Spleen (tissue), 11 donors: Measurements from ENCODE around the gene OR8G5. TPM values are rescaled to one million over a fixed set of nuclear protein-coding genes. Genes with fewer than 3 reads are reported as not detected.

Source experiments
- DNase-seq: peaks from one replicate; pipeline ENCODE4 v3.0.0-alpha.2; 2020
- H3K27ac ChIP-seq, 8 donors: fragments of 200-600 bp; sonication (generic) in 7 of 8; 1 replicate in 4 of 8; 2 replicates in 4 of 8; pipeline versions ENCODE4 v1.5.0 to v1.8.0; 2016 to 2021; ENCODE audit warnings: inconsistent platforms in 4 of 8, mild to moderate bottlenecking in 4 of 8, moderate library complexity in 1 of 8
- H3K27me3 ChIP-seq, 7 donors: fragments of 200-600 bp; sonication (generic) in 6 of 7; replicated peaks in 1 of 7; 1 replicate in 4 of 7; 2 replicates in 3 of 7; pipeline versions ENCODE4 v1.5.0 to v1.8.0; 2016 to 2021; ENCODE audit warnings: inconsistent platforms in 3 of 7, mild to moderate bottlenecking in 1 of 7
- H3K36me3 ChIP-seq, 6 donors: fragments of 200-600 bp; sonication (generic) in 5 of 6; 1 replicate in 4 of 6; 2 replicates in 2 of 6; pipeline versions ENCODE4 v1.5.0 to v1.8.0; 2016 to 2021; ENCODE audit warnings: inconsistent platforms in 2 of 6
- H3K4me1 ChIP-seq, 6 donors: fragments of 200-600 bp; sonication (generic) in 5 of 6; 1 replicate in 3 of 6; 2 replicates in 3 of 6; pipeline versions ENCODE4 v1.5.0 to v1.8.0; 2016 to 2021; ENCODE audit warnings: inconsistent platforms in 3 of 6
- H3K4me3 ChIP-seq, 8 donors: fragments of 200-600 bp; sonication (generic) in 7 of 8; 1 replicate in 4 of 8; 2 replicates in 4 of 8; pipeline versions ENCODE4 v1.5.0 to v1.8.0; 2016 to 2021; ENCODE audit warnings: inconsistent platforms in 4 of 8, mild to moderate bottlenecking in 4 of 8, moderate library complexity in 2 of 8
- H3K9me3 ChIP-seq, 8 donors: fragments of 200-600 bp; sonication (generic) in 7 of 8; 1 replicate in 4 of 8; 2 replicates in 4 of 8; pipeline versions ENCODE4 v1.5.0 to v1.8.0; 2016 to 2021; ENCODE audit warnings: inconsistent platforms in 4 of 8
- POLR2A ChIP-seq, 3 donors: fragments of 450-650 bp; IDR thresholded peaks; one replicate each; pipeline ENCODE4 v1.5.1; 2017; ENCODE audit warnings: antibody characterized with exemption in 3 of 3, mild to moderate bottlenecking in 1 of 3
- POLR2AphosphoS5 ChIP-seq, 3 donors: sonication (generic); formaldehyde crosslinking; IDR thresholded peaks; one replicate each; pipeline ENCODE4 v1.5.1; 2017; ENCODE audit warnings: antibody characterized with exemption in 3 of 3
- WGBS, 5 donors: extraction: QIAGEN DNeasy Blood & Tissue Kit in 3 of 5; methylation state at CpG; one replicate each; pipeline versions ENCODE4 v1.1.5 to v1.1.7; 2013 to 2018; 5-methylcytosine and 5-hydroxymethylcytosine counted together
- intact Hi-C: fragments of 100-400 bp; cut with DNase I; formaldehyde crosslinking; loops from one replicate; pipeline ENCODE4 v1.15.0; 2023; ENCODE audit warnings: low total_unique reads
- polyA plus RNA-seq, 3 donors: library from polyadenylated mRNA; stranded (reverse); fragments of 200-250 nt; gene quantifications; one replicate each; pipeline ENCODE4 v1.2.1, GENCODE V29; 2013
- total RNA-seq, 7 donors: library from RNA; depleted of rRNA in 3 of 7; stranded (reverse); fragments of >200 nt in 3 of 7; fragmentation: NEBNext Ultra II Directional in 4 of 7; extraction: Animal tissue kit (Norgen Biotek cat#: 25700) in 4 of 7; gene quantifications; one replicate each; pipeline versions ENCODE4 v1.1.0 to v1.2.1, GENCODE V29; 2016 to 2021
- TF ChIP-seq, protein P1 (sequence below), 11 experiments: fragments of 200-600 bp in 7 of 11; fragments of 450-650 bp in 4 of 11; sonication (generic) in 4 of 11; IDR thresholded peaks in 8 of 11; conservative IDR thresholded peaks in 3 of 11; 1 replicate in 7 of 11; 2 replicates in 4 of 11; pipeline versions ENCODE4 v1.4.0 to v1.8.0; 2016 to 2021; ENCODE audit warnings: antibody characterized with exemption in 11 of 11, inconsistent platforms in 4 of 11, mild to moderate bottlenecking in 1 of 11
- donor health status: healthy with polysubstance abuse.
- donor health status: DM: no; HTN: no; CAD: no; lungs with moderate emphysema.
- donor health status: DM: no; HTN: no; CAD: no.
- donor health status: Bipolar disorder and iron deficiency.
- donor health status: healthy.
- donor health status: DM: no; HTN: no; CAD: no.
- donor health status: DM: yes; HTN: yes; CAD: no.

Gene OR8G5
- total and polyA plus RNA-seq, 10 donors, result not detected

DNA sequence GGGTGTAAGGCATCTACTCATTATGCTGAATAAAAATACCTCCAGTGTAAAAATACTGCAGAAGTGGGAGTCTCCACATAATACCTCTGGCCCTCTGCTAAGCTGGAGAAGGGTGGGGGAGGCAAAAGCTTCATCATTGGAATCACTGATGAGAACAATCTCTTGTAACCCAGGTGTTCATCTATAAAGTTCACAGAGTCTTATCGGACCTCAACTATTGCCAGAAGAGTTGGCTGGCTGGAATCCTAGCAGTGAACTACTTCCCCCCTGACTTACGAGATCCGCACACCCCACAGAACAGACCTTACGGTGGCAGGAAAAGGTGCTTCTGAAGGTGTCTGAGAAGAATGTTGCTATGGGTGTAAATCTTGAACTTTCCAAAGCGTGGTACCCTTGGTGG lies 55.1 kb downstream of the OR8G5 start:
- intact Hi-C loops, result no loop called here
- Histone ChIP-seq H3K4me1 (no peaks in the 10 kb centered on the region), H3K9me3 (no peaks in the 10 kb centered on the region), H3K36me3 (no peaks in the 10 kb centered on the region), H3K27ac (no peak overlapping the region), H3K4me3 (no peak overlapping the region), H3K27me3 (no peaks in the 10 kb centered on the region)
- WGBS, 5 donors, result 77 to 85% (median 84%) methylated on average over 5 of the region's 5 CpGs
- DNase-seq, result no peak
- TF ChIP-seq POLR2AphosphoS5 (IDR thresholded peaks at IDR 0.05), result no peak
- TF ChIP-seq, protein P1, sequence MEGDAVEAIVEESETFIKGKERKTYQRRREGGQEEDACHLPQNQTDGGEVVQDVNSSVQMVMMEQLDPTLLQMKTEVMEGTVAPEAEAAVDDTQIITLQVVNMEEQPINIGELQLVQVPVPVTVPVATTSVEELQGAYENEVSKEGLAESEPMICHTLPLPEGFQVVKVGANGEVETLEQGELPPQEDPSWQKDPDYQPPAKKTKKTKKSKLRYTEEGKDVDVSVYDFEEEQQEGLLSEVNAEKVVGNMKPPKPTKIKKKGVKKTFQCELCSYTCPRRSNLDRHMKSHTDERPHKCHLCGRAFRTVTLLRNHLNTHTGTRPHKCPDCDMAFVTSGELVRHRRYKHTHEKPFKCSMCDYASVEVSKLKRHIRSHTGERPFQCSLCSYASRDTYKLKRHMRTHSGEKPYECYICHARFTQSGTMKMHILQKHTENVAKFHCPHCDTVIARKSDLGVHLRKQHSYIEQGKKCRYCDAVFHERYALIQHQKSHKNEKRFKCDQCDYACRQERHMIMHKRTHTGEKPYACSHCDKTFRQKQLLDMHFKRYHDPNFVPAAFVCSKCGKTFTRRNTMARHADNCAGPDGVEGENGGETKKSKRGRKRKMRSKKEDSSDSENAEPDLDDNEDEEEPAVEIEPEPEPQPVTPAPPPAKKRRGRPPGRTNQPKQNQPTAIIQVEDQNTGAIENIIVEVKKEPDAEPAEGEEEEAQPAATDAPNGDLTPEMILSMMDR (IDR thresholded peaks at IDR 0.05 in 8 of 11, conservative IDR thresholded peaks at IDR 0.05 in 3 of 11), result no peak
- TF ChIP-seq POLR2A (IDR thresholded peaks at IDR 0.05), result no peak

DNA sequence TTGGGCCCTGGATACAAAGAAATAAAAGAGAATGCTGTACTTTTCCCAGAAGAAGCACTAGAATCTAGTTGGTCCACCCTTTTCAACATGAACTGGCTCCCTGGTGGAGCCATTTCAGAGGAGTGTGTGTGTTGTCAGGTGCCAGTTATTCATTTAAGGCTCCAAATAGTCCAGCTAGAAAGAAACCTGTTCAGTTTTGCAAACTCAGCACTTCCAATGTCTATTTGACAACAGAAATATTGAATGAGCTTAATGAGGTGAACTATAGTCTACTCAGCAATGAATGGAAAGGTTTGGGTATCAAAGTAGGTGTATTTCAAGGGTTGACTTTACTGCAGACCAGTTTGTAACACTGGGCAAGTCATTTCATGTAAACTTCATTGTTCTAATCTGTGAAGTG lies 55.5 kb downstream of the OR8G5 start:
- no peaks in the 10 kb centered on the region for H3K9me3 ChIP-seq
- H3K4me3 ChIP-seq, result no peak overlapping the region
- no peaks in the 10 kb centered on the region for H3K36me3 ChIP-seq
- no peaks in the 10 kb centered on the region for H3K4me1 ChIP-seq
- intact Hi-C loops, result no loop called here
- no peak for TF ChIP-seq POLR2AphosphoS5 (IDR thresholded peaks at IDR 0.05)
- TF ChIP-seq POLR2A (IDR thresholded peaks at IDR 0.05), result no peak
- TF ChIP-seq, protein P1 (IDR thresholded peaks at IDR 0.05 in 8 of 11, conservative IDR thresholded peaks at IDR 0.05 in 3 of 11), result no peak
- DNase-seq, result no peak
- H3K27me3 ChIP-seq, result no peaks in the 10 kb centered on the region
- H3K27ac ChIP-seq, result no peak overlapping the region

DNA sequence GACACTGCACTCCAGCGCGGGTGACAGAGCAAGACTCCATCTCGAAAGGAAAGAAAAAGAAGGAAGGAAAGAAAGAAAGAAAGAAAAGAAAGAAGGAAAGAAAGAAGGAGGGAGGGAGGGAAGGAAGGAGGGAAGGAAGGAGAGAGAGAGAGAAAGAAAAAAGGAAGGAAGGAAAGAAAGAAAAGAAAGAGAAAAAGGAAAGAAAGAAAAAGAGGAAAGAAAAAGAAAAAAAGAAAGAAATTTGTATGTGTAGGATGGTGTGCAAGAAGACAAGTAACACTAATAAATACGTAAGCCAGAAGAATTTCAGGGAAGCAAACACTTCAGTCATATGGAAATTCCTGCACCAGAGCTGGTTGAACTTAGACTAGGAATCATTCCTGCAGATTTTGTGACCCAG lies 57.0 kb downstream of the OR8G5 start:
- Histone ChIP-seq H3K4me3 (no peak overlapping the region), H3K27me3 (no peaks in the 10 kb centered on the region), H3K36me3 (no peaks in the 10 kb centered on the region), H3K27ac (no peak overlapping the region), H3K9me3 (no peaks in the 10 kb centered on the region), H3K4me1 (no peaks in the 10 kb centered on the region)
- TF ChIP-seq POLR2A (IDR thresholded peaks at IDR 0.05) (no peak), POLR2AphosphoS5 (IDR thresholded peaks at IDR 0.05) (no peak)
- TF ChIP-seq, protein P1 (IDR thresholded peaks at IDR 0.05 in 8 of 11, conservative IDR thresholded peaks at IDR 0.05 in 3 of 11), result no peak
- no peak for DNase-seq
- intact Hi-C loops, result no loop called here
- WGBS, 5 donors, result 74 to 94% (median 88%) methylated on average over 4 of the region's 4 CpGs

DNA sequence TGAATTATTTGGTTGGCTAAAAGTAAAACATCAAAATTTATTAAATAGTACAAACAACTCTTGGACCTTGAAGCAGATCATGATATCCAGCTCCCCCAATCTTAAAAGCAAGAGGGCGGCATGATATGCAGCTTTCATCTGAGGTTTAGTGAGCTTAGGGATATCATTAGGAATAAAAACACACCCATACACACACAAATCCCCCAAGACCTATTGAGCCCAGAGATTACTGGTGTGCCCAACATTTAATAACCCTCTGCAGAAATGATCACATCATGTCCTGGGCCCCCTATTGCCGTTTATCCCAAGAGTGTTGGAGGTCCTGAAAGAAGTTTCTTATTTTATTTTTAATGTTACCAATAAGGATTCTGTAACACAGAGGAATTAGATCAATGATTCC lies 57.7 kb downstream of the OR8G5 start, which contains the start of gene OR8D1:
Gene OR8D1, minus strand, starts transcription at position 101 of the 400 bp plus-strand sequence. CDS start 3,183 bp downstream, outside the sequence.
- DNase-seq, result no peak
- intact Hi-C loops, result no loop called here
- Histone ChIP-seq H3K9me3 (no peaks in the 10 kb centered on the region), H3K27ac (no peak within 1 kb of the TSS), H3K36me3 (no peaks in the 10 kb centered on the region), H3K4me3 (no peak within 1 kb of the TSS), H3K4me1 (no peaks in the 10 kb centered on the region), H3K27me3 (no peaks in the 10 kb centered on the region)
- WGBS, 5 donors, result 83 to 91% (median 85%) methylated on average over 2 of the region's 2 CpGs
- no peak for TF ChIP-seq POLR2AphosphoS5 (IDR thresholded peaks at IDR 0.05)
- TF ChIP-seq, protein P1 (IDR thresholded peaks at IDR 0.05 in 8 of 11, conservative IDR thresholded peaks at IDR 0.05 in 3 of 11), result no peak
